Measurements from ENCODE around the gene SUN5. TPM values are rescaled to one million over a fixed set of nuclear protein-coding genes. Genes with fewer than 3 reads are reported as not detected.
A peak's percentile ranks its signal among the peaks of the same experiment; 100 is the strongest.

The SUN5 gene
- total and polyA plus RNA-seq, 2 of the 8 experiments (the other 6 are each of a cell fraction or from before 2014, with no cell fraction given), result not detected

GRCh38 chr20:32971703-32972161, 32.5 kb downstream of the SUN5 start:
- Histone ChIP-seq H2BK20ac (ENCODE audit: low read length) (peak overlapping the region; percentile 98; the same call in 1 of the 2 replicates), H2AK5ac (ENCODE audit: low read depth, low read length) (no peak overlapping the region), H3K4me1 (replicated peaks in 1 of 4; ENCODE audit: control insufficient read depth in 3 of 4, insufficient read depth in 4 of 4, low read length in 3 of 4) (peaks cover 10 to 25% (median 16%) of the 10 kb centered on the region in 4 experiments), H3K9ac (replicated peaks in 1 of 4; ENCODE audit: extremely low read depth in 1 of 4, low read depth in 3 of 4, low read length in 3 of 4) (no peak overlapping the region), H3K27me3 (replicated peaks in 1 of 4; ENCODE audit: control insufficient read depth in 3 of 4, extremely low read depth in 1 of 4, insufficient read depth in 3 of 4, low read length in 3 of 4) (no peaks in the 10 kb centered on the region), H2BK120ac (replicated peaks; ENCODE audit: low read depth, low read length) (peak overlapping the region; percentile 94), H3K14ac (ENCODE audit: insufficient read length) (no peak overlapping the region), H3K4me2 (ENCODE audit: insufficient read depth in 1 of 2, low read depth in 2 of 2, low read length in 2 of 2) (no peak overlapping the region), H4K5ac (ENCODE audit: insufficient read length, low read depth, low read length) (no peak overlapping the region), H3K23me2 (ENCODE audit: low read depth, low read length) (no peaks in the 10 kb centered on the region), H3K4me3 (ENCODE audit: extremely low read depth in 1 of 4, insufficient read depth in 2 of 4, low read depth in 3 of 4, low read length in 4 of 4) (no peak overlapping the region), H3K18ac (ENCODE audit: extremely low read depth, low read length) (peak overlapping the region; percentile 76; the same call in 1 of the 2 replicates), H2AFZ (ENCODE audit: low read length) (peak overlapping the region; percentile 82), H4K8ac (ENCODE audit: extremely low read depth, insufficient read depth, low read length) (no peak overlapping the region), H4K20me1 (replicated peaks in 1 of 2; ENCODE audit: control insufficient read depth in 1 of 2, insufficient read depth in 2 of 2, low read length in 2 of 2) (no peaks in the 10 kb centered on the region), H2BK12ac (ENCODE audit: low read depth, low read length) (peak overlapping the region; percentile 91; the same call in 1 of the 2 replicates), H2BK5ac (ENCODE audit: low read depth, low read length) (peak overlapping the region; percentile 54; the same call in 1 of the 2 replicates), H2BK15ac (ENCODE audit: low read length) (peak overlapping the region; percentile 61; the same call in 1 of the 2 replicates), H4K91ac (replicated peaks; ENCODE audit: insufficient read length, low read length) (peak overlapping the region; percentile 92), H3K4ac (replicated peaks; ENCODE audit: insufficient read length, low read depth, low read length) (no peak overlapping the region), H3K9me3 (ENCODE audit: insufficient read depth in 2 of 2, low read depth in 1 of 2, low read length in 1 of 2) (peaks cover 4 to 5% of the 10 kb centered on the region in 2 experiments; a peak in 3 of 4 replicates), H3K23ac (ENCODE audit: insufficient read length) (no peak overlapping the region), H3K36me3 (ENCODE audit: control insufficient read depth in 2 of 4, insufficient read depth in 4 of 4, low read length in 3 of 4) (no peaks in the 10 kb centered on the region), H3K79me1 (ENCODE audit: low read depth, low read length) (no peaks in the 10 kb centered on the region; the same call in 1 of the 2 replicates), H3K79me2 (ENCODE audit: control insufficient read depth in 1 of 2, insufficient read depth in 2 of 2, low read length in 2 of 2) (no peaks in the 10 kb centered on the region), H3K56ac (replicated peaks; ENCODE audit: insufficient read length, low read depth, low read length) (no peak overlapping the region), H3K27ac (ENCODE audit: low read depth, low read length) (no peak overlapping the region)
- WGBS, 2 experiments (ENCODE audit: extremely low coverage in 1 of 2, insufficient coverage in 1 of 2, insufficient read length in 1 of 2, insufficient replicate concordance in 2 of 2, low coverage in 1 of 2, low lambda C conversion rate in 2 of 2, missing lambda C conversion rate in 1 of 2), result 58% methylated on average over 6 of the region's 6 CpGs; no CpG with 5 or more reads in 1 of the 2 experiments
- peak in 1 of 2 experiments; percentile 46 for DNase-seq (ENCODE audit: low read depth in 1 of 2, low spot score in 2 of 2)
- TF ChIP-seq PHF8 (conservative IDR thresholded peaks at IDR 0.05; ENCODE audit: low read depth, low read length) (no peak), KDM1A (IDR thresholded peaks at IDR 0.05; ENCODE audit: borderline replicate concordance, low read length) (no peak), SIN3A (conservative IDR thresholded peaks at IDR 0.05 in 1 of 2, IDR thresholded peaks at IDR 0.05 in 1 of 2; ENCODE audit: low read depth in 1 of 2, low read length in 2 of 2) (no peak), KDM5A (IDR thresholded peaks at IDR 0.05; ENCODE audit: low read length) (no peak)
- ChIA-PET POLR2A (ENCODE audit: partially characterized antibody) (no interaction called here), CTCF (ENCODE audit: partially characterized antibody) (interaction anchor here (1.2 to 2.2 kb wide), 4 partner anchors 19 to 48 kb away, joined by 3 to 11 read pairs (median 5); partner anchors contain the start of gene SUN5)
- FAIRE-seq, result no peak
